Liver (tissue), 9 donors: ENCODE measurements around the gene PFN1. TPM values are rescaled to one million over a fixed set of nuclear protein-coding genes. Genes with fewer than 3 reads are reported as not detected.

Experiments used
- DNase-seq: peaks from one replicate; pipeline ENCODE4 v3.0.0-alpha.2; 2017; ENCODE audit warnings: low spot score
- H3K27ac ChIP-seq, 2 donors: one replicate each; pipeline ENCODE4 v1.7.0; 2013; ENCODE audit warnings: inconsistent platforms in 2 of 2, low read length in 2 of 2, control low read depth in 1 of 2, low read depth in 1 of 2, mild to moderate bottlenecking in 1 of 2
- H3K27me3 ChIP-seq, 4 donors: one replicate each; pipeline versions ENCODE4 v1.6.1 to v1.7.0; 2013; ENCODE audit warnings: low read length in 3 of 4, inconsistent platforms in 1 of 4, mild to moderate bottlenecking in 1 of 4, moderate library complexity in 1 of 4; ENCODE audit not compliant: control insufficient read depth in 4 of 4, insufficient read depth in 4 of 4
- H3K36me3 ChIP-seq, 4 donors: one replicate each; pipeline versions ENCODE4 v1.6.1 to v1.7.0; 2013; ENCODE audit warnings: low read length in 3 of 4, mild to moderate bottlenecking in 3 of 4, low read depth in 1 of 4, moderate library complexity in 1 of 4; ENCODE audit not compliant: control insufficient read depth in 4 of 4, insufficient read depth in 3 of 4
- H3K4me1 ChIP-seq, 4 donors: one replicate each; pipeline versions ENCODE4 v1.6.1 to v1.7.0; 2013; ENCODE audit warnings: low read length in 3 of 4, mild to moderate bottlenecking in 3 of 4, moderate library complexity in 1 of 4; ENCODE audit not compliant: control insufficient read depth in 4 of 4, insufficient read depth in 4 of 4
- H3K4me3 ChIP-seq, 3 donors: one replicate each; pipeline versions ENCODE4 v1.6.1 to v1.7.0; 2013; ENCODE audit warnings: low read length in 3 of 3, control low read depth in 1 of 3, low read depth in 1 of 3, mild to moderate bottlenecking in 1 of 3
- H3K9ac ChIP-seq, 2 donors: one replicate each; pipeline ENCODE4 v1.7.0; 2013; ENCODE audit warnings: low read length in 2 of 2, mild to moderate bottlenecking in 2 of 2, moderate library complexity in 2 of 2, control low read depth in 1 of 2, low read depth in 1 of 2
- H3K9me3 ChIP-seq, 4 donors: one replicate each; pipeline versions ENCODE4 v1.6.1 to v1.7.0; 2013; ENCODE audit warnings: low read length in 3 of 4; ENCODE audit not compliant: control insufficient read depth in 4 of 4
- ATF3 ChIP-seq: IDR thresholded peaks from 2 replicates; pipeline ENCODE4 v1.6.1; 2016; ENCODE audit warnings: antibody characterized with exemption
- CTCF ChIP-seq: fragments of 150-350 bp; IDR thresholded peaks from 2 replicates; pipeline ENCODE4 v1.5.1; 2017; ENCODE audit warnings: improper control_type of control experiment, low read depth, low read length; ENCODE audit not compliant: missing input control
- EGR1 ChIP-seq, 2 donors: IDR thresholded peaks; 2 replicates each; pipeline ENCODE4 v1.6.1; 2016 to 2018; ENCODE audit warnings: antibody characterized with exemption in 2 of 2, low read depth in 2 of 2
- FOXA1 ChIP-seq: IDR thresholded peaks from 2 replicates; pipeline ENCODE4 v1.6.1; 2016; ENCODE audit warnings: antibody characterized with exemption
- FOXA2 ChIP-seq: IDR thresholded peaks from 2 replicates; pipeline ENCODE4 v1.6.1; 2016; ENCODE audit warnings: antibody characterized with exemption
- GABPA ChIP-seq, 2 donors: IDR thresholded peaks in 1 of 2; conservative IDR thresholded peaks in 1 of 2; 2 replicates each; pipeline ENCODE4 v1.6.1; 2016; ENCODE audit warnings: antibody characterized with exemption in 2 of 2, mild to moderate bottlenecking in 1 of 2, moderate library complexity in 1 of 2
- HNF4A ChIP-seq, 2 donors: conservative IDR thresholded peaks; 2 replicates each; pipeline ENCODE4 v1.6.1; 2016; ENCODE audit warnings: antibody characterized with exemption in 2 of 2, mild to moderate bottlenecking in 2 of 2
- HNF4G ChIP-seq: IDR thresholded peaks from 2 replicates; pipeline ENCODE4 v1.6.1; 2016; ENCODE audit warnings: antibody characterized with exemption
- JUND ChIP-seq, 2 donors: IDR thresholded peaks; 2 replicates each; pipeline ENCODE4 v1.6.1; 2016; ENCODE audit warnings: antibody characterized with exemption in 2 of 2
- RAD21 ChIP-seq, 2 donors: IDR thresholded peaks; 2 replicates each; pipeline ENCODE4 v1.6.1; 2016; ENCODE audit warnings: antibody characterized with exemption in 2 of 2, mild to moderate bottlenecking in 2 of 2
- YY1 ChIP-seq: IDR thresholded peaks from 2 replicates; pipeline ENCODE4 v1.6.1; 2016; ENCODE audit warnings: antibody characterized with exemption, mild to moderate bottlenecking
- WGBS: extraction: QIAGEN DNeasy Blood & Tissue Kit; methylation state at CpG from one replicate; pipeline ENCODE4 v1.1.7; 2013; 5-methylcytosine and 5-hydroxymethylcytosine counted together
- polyA plus RNA-seq, 2 donors: library from polyadenylated mRNA; stranded (reverse) in 1 of 2; unstranded in 1 of 2; fragments of 200-250 nt in 1 of 2; fragments of >200 nt in 1 of 2; fragmentation: Nextera tagmentation in 1 of 2; extraction: Ambion mirVana in 1 of 2; gene quantifications; one replicate each; pipeline versions ENCODE4 v1.2.1 to v1.2.3, GENCODE V29; 2013 to 2015
- total RNA-seq, 2 donors: library from RNA; depleted of rRNA; stranded (reverse); fragments of >200 nt; gene quantifications; one replicate each; pipeline ENCODE4 v1.2.3, GENCODE V29; 2014
- TF ChIP-seq, protein P1 (sequence below): IDR thresholded peaks from 2 replicates; pipeline ENCODE4 v1.6.1; 2016; ENCODE audit warnings: antibody characterized with exemption
- TF ChIP-seq, protein P2 (sequence below): IDR thresholded peaks from 2 replicates; pipeline ENCODE4 v1.6.1; 2016; ENCODE audit warnings: antibody characterized with exemption
- TF ChIP-seq, protein P3 (sequence below): IDR thresholded peaks from 2 replicates; pipeline ENCODE4 v1.6.1; 2016; ENCODE audit warnings: antibody characterized with exemption, mild to moderate bottlenecking
- donor health status: healthy.
- donor health status: healthy.
- donor health status: healthy.
- donor health status: healthy.
- donor health status: healthy.

PFN1 gene
- total and polyA plus RNA-seq, 4 donors: 150 to 672 (median 580) TPM

GRCh38 chr17:4947411-4948165, 742 bp downstream of the PFN1 start:
- H3K4me3 ChIP-seq: peak overlapping the region; percentile 90 to 96 (median 91)
- peak overlapping the region; percentile 87 to 91 for H3K9ac ChIP-seq
- no peaks in the 10 kb centered on the region for H3K9me3 ChIP-seq
- peaks cover 4 to 23% (median 11%) of the 10 kb centered on the region in 4 donors for H3K36me3 ChIP-seq
- H3K4me1 ChIP-seq: peaks cover 8 to 61% (median 46%) of the 10 kb centered on the region in 4 donors
- no peak for TF ChIP-seq HNF4G
- no peak for TF ChIP-seq HNF4A (conservative IDR thresholded peaks at IDR 0.05)
- TF ChIP-seq YY1: no peak
- TF ChIP-seq GABPA (IDR thresholded peaks at IDR 0.05 in 1 of 2, conservative IDR thresholded peaks at IDR 0.05 in 1 of 2): peak; percentile 66
- no peak for TF ChIP-seq CTCF
- H3K27me3 ChIP-seq: no peaks in the 10 kb centered on the region
- peak overlapping the region; percentile 95 to 96 for H3K27ac ChIP-seq
- under 1% methylated on average over 56 of the region's 56 CpGs for WGBS
- peak; percentile 73 for DNase-seq

GRCh38 chr17:4947010-4947410, 1.3 kb downstream of the PFN1 start:
- Histone ChIP-seq H3K4me1 (peaks cover 8 to 60% (median 46%) of the 10 kb centered on the region in 4 donors), H3K27ac (peak overlapping the region; percentile 95 to 96), H3K9ac (peak overlapping the region; percentile 61 to 85), H3K27me3 (no peaks in the 10 kb centered on the region), H3K36me3 (peaks cover 6 to 26% (median 12%) of the 10 kb centered on the region in 4 donors), H3K4me3 (peak overlapping the region; percentile 71 to 96 (median 91)), H3K9me3 (no peaks in the 10 kb centered on the region)
- DNase-seq: no peak
- 1% methylated on average over 7 of the region's 7 CpGs for WGBS
- no peak for TF ChIP-seq GABPA (IDR thresholded peaks at IDR 0.05 in 1 of 2, conservative IDR thresholded peaks at IDR 0.05 in 1 of 2)
- TF ChIP-seq RAD21 (IDR thresholded peaks at IDR 0.05): no peak
- no peak for TF ChIP-seq HNF4A (conservative IDR thresholded peaks at IDR 0.05)
- no peak for TF ChIP-seq FOXA2
- TF ChIP-seq, protein P1, sequence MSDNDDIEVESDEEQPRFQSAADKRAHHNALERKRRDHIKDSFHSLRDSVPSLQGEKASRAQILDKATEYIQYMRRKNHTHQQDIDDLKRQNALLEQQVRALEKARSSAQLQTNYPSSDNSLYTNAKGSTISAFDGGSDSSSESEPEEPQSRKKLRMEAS: no peak
- TF ChIP-seq JUND (IDR thresholded peaks at IDR 0.05): no peak
- no peak for TF ChIP-seq EGR1 (IDR thresholded peaks at IDR 0.05; ENCODE audit: low read depth in 2 of 2)
- no peak for TF ChIP-seq FOXA1
- no peak for TF ChIP-seq HNF4G
- TF ChIP-seq, protein P2, sequence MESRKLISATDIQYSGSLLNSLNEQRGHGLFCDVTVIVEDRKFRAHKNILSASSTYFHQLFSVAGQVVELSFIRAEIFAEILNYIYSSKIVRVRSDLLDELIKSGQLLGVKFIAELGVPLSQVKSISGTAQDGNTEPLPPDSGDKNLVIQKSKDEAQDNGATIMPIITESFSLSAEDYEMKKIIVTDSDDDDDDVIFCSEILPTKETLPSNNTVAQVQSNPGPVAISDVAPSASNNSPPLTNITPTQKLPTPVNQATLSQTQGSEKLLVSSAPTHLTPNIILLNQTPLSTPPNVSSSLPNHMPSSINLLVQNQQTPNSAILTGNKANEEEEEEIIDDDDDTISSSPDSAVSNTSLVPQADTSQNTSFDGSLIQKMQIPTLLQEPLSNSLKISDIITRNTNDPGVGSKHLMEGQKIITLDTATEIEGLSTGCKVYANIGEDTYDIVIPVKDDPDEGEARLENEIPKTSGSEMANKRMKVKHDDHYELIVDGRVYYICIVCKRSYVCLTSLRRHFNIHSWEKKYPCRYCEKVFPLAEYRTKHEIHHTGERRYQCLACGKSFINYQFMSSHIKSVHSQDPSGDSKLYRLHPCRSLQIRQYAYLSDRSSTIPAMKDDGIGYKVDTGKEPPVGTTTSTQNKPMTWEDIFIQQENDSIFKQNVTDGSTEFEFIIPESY: no peak
- TF ChIP-seq, protein P3, sequence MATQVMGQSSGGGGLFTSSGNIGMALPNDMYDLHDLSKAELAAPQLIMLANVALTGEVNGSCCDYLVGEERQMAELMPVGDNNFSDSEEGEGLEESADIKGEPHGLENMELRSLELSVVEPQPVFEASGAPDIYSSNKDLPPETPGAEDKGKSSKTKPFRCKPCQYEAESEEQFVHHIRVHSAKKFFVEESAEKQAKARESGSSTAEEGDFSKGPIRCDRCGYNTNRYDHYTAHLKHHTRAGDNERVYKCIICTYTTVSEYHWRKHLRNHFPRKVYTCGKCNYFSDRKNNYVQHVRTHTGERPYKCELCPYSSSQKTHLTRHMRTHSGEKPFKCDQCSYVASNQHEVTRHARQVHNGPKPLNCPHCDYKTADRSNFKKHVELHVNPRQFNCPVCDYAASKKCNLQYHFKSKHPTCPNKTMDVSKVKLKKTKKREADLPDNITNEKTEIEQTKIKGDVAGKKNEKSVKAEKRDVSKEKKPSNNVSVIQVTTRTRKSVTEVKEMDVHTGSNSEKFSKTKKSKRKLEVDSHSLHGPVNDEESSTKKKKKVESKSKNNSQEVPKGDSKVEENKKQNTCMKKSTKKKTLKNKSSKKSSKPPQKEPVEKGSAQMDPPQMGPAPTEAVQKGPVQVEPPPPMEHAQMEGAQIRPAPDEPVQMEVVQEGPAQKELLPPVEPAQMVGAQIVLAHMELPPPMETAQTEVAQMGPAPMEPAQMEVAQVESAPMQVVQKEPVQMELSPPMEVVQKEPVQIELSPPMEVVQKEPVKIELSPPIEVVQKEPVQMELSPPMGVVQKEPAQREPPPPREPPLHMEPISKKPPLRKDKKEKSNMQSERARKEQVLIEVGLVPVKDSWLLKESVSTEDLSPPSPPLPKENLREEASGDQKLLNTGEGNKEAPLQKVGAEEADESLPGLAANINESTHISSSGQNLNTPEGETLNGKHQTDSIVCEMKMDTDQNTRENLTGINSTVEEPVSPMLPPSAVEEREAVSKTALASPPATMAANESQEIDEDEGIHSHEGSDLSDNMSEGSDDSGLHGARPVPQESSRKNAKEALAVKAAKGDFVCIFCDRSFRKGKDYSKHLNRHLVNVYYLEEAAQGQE: no peak
- no peak for TF ChIP-seq CTCF
- TF ChIP-seq ATF3: no peak
- no peak for TF ChIP-seq YY1
